K562 (cell line): Measurements from ENCODE around the gene LPCAT1. TPM values are rescaled to one million over a fixed set of nuclear protein-coding genes. Genes with fewer than 3 reads are reported as not detected.

Source experiments
- ARID3A ChIP-seq: IDR thresholded peaks from 2 replicates; pipeline ENCODE4 v1.6.1; 2012; ENCODE audit warnings: low read depth, low read length, improper control_type of control experiment, borderline replicate concordance
- DDX20 ChIP-seq: fragments of 450-650 bp; IDR thresholded peaks from 2 replicates; pipeline ENCODE4 v1.6.1; 2016; ENCODE audit warnings: missing genetic modification characterization, low read depth, mild to moderate bottlenecking, missing compliant biosample characterization, moderate library complexity
- EHMT2 ChIP-seq: fragments of 450-650 bp; IDR thresholded peaks from 2 replicates; pipeline ENCODE4 v1.6.1; 2018; ENCODE audit warnings: antibody characterized with exemption
- ELK3 ChIP-seq: fragments of 450-650 bp; formaldehyde crosslinking; IDR thresholded peaks from 2 replicates; pipeline ENCODE4 v1.4.0; 2020; ENCODE audit warnings: mild to moderate bottlenecking
- KDM4B ChIP-seq, 2 experiments: fragments of 450-650 bp in 1 of 2; sonication (generic) in 1 of 2; IDR thresholded peaks; 2 replicates each; pipeline ENCODE4 v1.6.1; 2016 to 2017; ENCODE audit warnings: borderline replicate concordance in 2 of 2, antibody characterized with exemption in 1 of 2, low read depth in 1 of 2, mild to moderate bottlenecking in 1 of 2
- TSHZ1 ChIP-seq: fragments of 250-450 bp; sonication (Bioruptor Pico); IDR thresholded peaks from 2 replicates; pipeline ENCODE4 v1.4.0; 2020; ENCODE audit warnings: mild to moderate bottlenecking, moderate library complexity
- ZNF384 ChIP-seq: IDR thresholded peaks from 2 replicates; pipeline ENCODE4 v1.6.1; 2012; ENCODE audit warnings: low read depth, low read length, improper control_type of control experiment
- ZNF436 ChIP-seq: fragments of 250-450, 450-650 bp; sonication (Bioruptor Pico); formaldehyde crosslinking; IDR thresholded peaks from 2 replicates; pipeline ENCODE4 v1.7.0; 2020; ENCODE audit warnings: mild to moderate bottlenecking
- ZNF445 ChIP-seq: fragments of 250-450 bp; sonication (Bioruptor Pico); IDR thresholded peaks from 2 replicates; pipeline ENCODE4 v1.4.0; 2020; ENCODE audit warnings: low read depth, mild to moderate bottlenecking, moderate library complexity
- polyA plus RNA-seq, 8 experiments: library from polyadenylated mRNA; depleted of rRNA in 4 of 8; stranded (reverse) in 5 of 8; unstranded in 3 of 8; fragments of >200 nt; fragmentation: Nextera tagmentation in 2 of 8; fragmentation: Illumina TruSeq in 1 of 8; extraction: Ambion mirVana in 2 of 8; extraction: Trizol in 1 of 8; gene quantifications; 2 replicates each; pipeline versions ENCODE4 v1.2.1 to v1.2.3, GENCODE V29; 2011 to 2014; ENCODE audit warnings: inconsistent platforms in 1 of 8, missing spikeins in 1 of 8
- total RNA-seq, 7 experiments: library from RNA; depleted of rRNA in 6 of 7; stranded (reverse); fragments of >200 nt in 6 of 7; fragmentation: Illumina TruSeq in 2 of 7; extraction: Trizol in 2 of 7; gene quantifications; 2 replicates each; pipeline versions ENCODE4 v1.2.1 to v1.2.3, GENCODE V29; 2011 to 2021; ENCODE audit warnings: low replicate concordance in 1 of 7

Gene LPCAT1
- total and polyA plus RNA-seq, 9 of the 15 experiments (the other 6 are each of a cell fraction or from before 2014, with no cell fraction given), result 0.14 to 18.4 (median 13.9) TPM

- TF ChIP-seq ELK3 (no peak), ZNF445 (CRISPR knock-in tag) (no peak), TSHZ1 (CRISPR knock-in tag) (no peak), EHMT2 (no peak), ZNF384 (no peak), KDM4B (IDR thresholded peaks at IDR 0.05; ENCODE audit: borderline replicate concordance in 2 of 2, low read depth in 1 of 2) (no peak), ARID3A (no peak), DDX20 (tag) (no peak), ZNF436 (CRISPR knock-in tag) (no peak)
- TF ChIP-seq, all 486 proteins: peak for 0
Measured at GRCh38 chr5:1420211-1421195, 103.3 kb downstream of the LPCAT1 start (continued).
